NCI-H2196 treated with DMSO at 0.1 percent for 48 hours (cell line): ENCODE measurements around the gene SNX17.
A peak's percentile ranks its signal among the peaks of the same experiment; 100 is the strongest.
"Not testable (repeated sequence)": the region's sequence is repeated elsewhere in the genome, so short reads cannot be mapped to it uniquely, and the experiment has no call there.

Experiments used
- DNase-seq: peaks from one replicate; lab custom pipeline; 2025; ENCODE audit not compliant: unreplicated experiment; lab: John Stamatoyannopoulos, UW

Gene SNX17

GRCh38 chr2:27390822-27391679 lies 20.6 kb downstream of the SNX17 start:
- no peak for DNase-seq

GRCh38 chr2:27393225-27393624 lies 22.8 kb downstream of the SNX17 start:
- DNase-seq, result no peak

- DNase-seq, result no peak
Observed at GRCh38 chr2:27398962-27399361, 28.5 kb downstream of the SNX17 start.

- DNase-seq, result no peak
Observed at GRCh38 chr2:27400348-27401135, 30.1 kb downstream of the SNX17 start.

GRCh38 chr2:27407798-27408491 lies 37.5 kb downstream of the SNX17 start:
- DNase-seq, result peak; percentile 19

GRCh38 chr2:27408601-27409320 lies 38.3 kb downstream of the SNX17 start:
- no peak for DNase-seq

- DNase-seq, result peak; percentile 93
Observed at GRCh38 chr2:27409321-27410073, 39.1 kb downstream of the SNX17 start, which contains the start of gene PPM1G. TSS of gene PPM1G (minus strand) at chr2:27409591. CDS start at chr2:27409422, 169 bp downstream.

- no peak for DNase-seq
Observed at GRCh38 chr2:27412419-27413152, 42.2 kb downstream of the SNX17 start.

GRCh38 chr2:27416151-27416550 lies 45.7 kb downstream of the SNX17 start:
- DNase-seq, result no peak

- no peak for DNase-seq
Observed at GRCh38 chr2:27420996-27421395, 50.6 kb downstream of the SNX17 start.

- no peak for DNase-seq
Observed at GRCh38 chr2:27421660-27422250, 51.3 kb downstream of the SNX17 start.

GRCh38 chr2:27422958-27423357 lies 52.5 kb downstream of the SNX17 start:
- DNase-seq, result no peak

GRCh38 chr2:27425039-27425438 lies 54.6 kb downstream of the SNX17 start:
- not testable (repeated sequence) for DNase-seq
